WTC11 (cell line): Measurements from ENCODE around the gene PIPOX. TPM values are rescaled to one million over a fixed set of nuclear protein-coding genes. Genes with fewer than 3 reads are reported as not detected.

Experiments
- ATAC-seq: fragments of 200-7000 bp; cut with Tn5 transposase; 2 replicates; pipeline ENCODE4 v1.10.0; 2021; ENCODE audit warnings: mild to moderate bottlenecking, moderate library complexity
- CTCF ChIA-PET: fragments of 300-600 bp; sonication (Branson Sonifier 250); formaldehyde crosslinking; loops from one replicate; lab custom pipeline; 2021; ENCODE audit warnings: antibody characterized with exemption; lab: Charles Lee
- POLR2A ChIA-PET: fragments of 350-600 bp; sonication (Branson Sonifier 250); formaldehyde crosslinking; loops from one replicate; lab custom pipeline; 2021; ENCODE audit warnings: antibody characterized with exemption; lab: Charles Lee
- DNase-seq: peaks from one replicate; pipeline ENCODE4 v3.0.0; 2021; ENCODE audit warnings: low spot score
- H3K27ac Mint-ChIP-seq: 2 replicates; pipeline ENCODE4 v1.8.0; 2021; ENCODE audit warnings: mixed read lengths
- H3K27me3 Mint-ChIP-seq: 2 replicates; pipeline ENCODE4 v1.8.0; 2021; ENCODE audit warnings: low read depth, mild to moderate bottlenecking, moderate library complexity, mixed read lengths
- H3K36me3 Mint-ChIP-seq: 2 replicates; pipeline ENCODE4 v1.8.0; 2021; ENCODE audit warnings: mixed read lengths
- H3K4me1 Mint-ChIP-seq: 2 replicates; pipeline ENCODE4 v1.8.0; 2022; ENCODE audit warnings: mixed read lengths
- H3K4me3 Mint-ChIP-seq: 2 replicates; pipeline ENCODE4 v1.8.0; 2021; ENCODE audit warnings: mild to moderate bottlenecking, moderate library complexity, mixed read lengths
- H3K9me3 Mint-ChIP-seq: 2 replicates; pipeline ENCODE4 v1.8.0; 2021; ENCODE audit warnings: mixed read lengths
- CBFB ChIP-seq: sonication (generic); formaldehyde crosslinking; IDR thresholded peaks from 2 replicates; pipeline ENCODE4 v1.8.1; 2022; ENCODE audit warnings: mild to moderate bottlenecking, low read depth, missing genetic modification reagents
- ELF4 ChIP-seq: sonication (generic); formaldehyde crosslinking; IDR thresholded peaks from 2 replicates; pipeline ENCODE4 v1.8.1; 2022; ENCODE audit warnings: low read depth, mild to moderate bottlenecking, moderate library complexity, missing genetic modification reagents
- ESRRA ChIP-seq: sonication (generic); formaldehyde crosslinking; IDR thresholded peaks from 2 replicates; pipeline ENCODE4 v1.8.1; 2022; ENCODE audit warnings: mild to moderate bottlenecking, missing genetic modification reagents, borderline replicate concordance
- FOXP1 ChIP-seq: sonication (generic); formaldehyde crosslinking; IDR thresholded peaks from 2 replicates; pipeline ENCODE4 v1.8.0; 2022; ENCODE audit warnings: missing genetic modification reagents, mild to moderate bottlenecking, moderate library complexity, borderline replicate concordance
- GRHL2 ChIP-seq: fragments of 250-450 bp; sonication (Bioruptor Pico); IDR thresholded peaks from 2 replicates; pipeline ENCODE4 v1.8.0; 2022; ENCODE audit warnings: mild to moderate bottlenecking, moderate library complexity; ENCODE audit not compliant: insufficient replicate concordance, severe bottlenecking
- MXD4 ChIP-seq: fragments of 250-450 bp; sonication (Bioruptor Pico); IDR thresholded peaks from 2 replicates; pipeline ENCODE4 v1.8.0; 2021; ENCODE audit warnings: mild to moderate bottlenecking, moderate library complexity, borderline replicate concordance
- OVOL2 ChIP-seq: fragments of 250-450 bp; sonication (Bioruptor Pico); IDR thresholded peaks from 2 replicates; pipeline ENCODE4 v1.9.0; 2021; ENCODE audit warnings: mild to moderate bottlenecking, borderline replicate concordance
- TEAD1 ChIP-seq: sonication (generic); formaldehyde crosslinking; IDR thresholded peaks from 2 replicates; pipeline ENCODE4 v1.8.0; 2022; ENCODE audit warnings: mild to moderate bottlenecking, missing genetic modification reagents
- TP53 ChIP-seq: sonication (generic); formaldehyde crosslinking; IDR thresholded peaks from 2 replicates; pipeline ENCODE4 v1.8.1; 2023; ENCODE audit warnings: mild to moderate bottlenecking, missing genetic modification reagents
- ZNF232 ChIP-seq: sonication (generic); formaldehyde crosslinking; IDR thresholded peaks from 2 replicates; pipeline ENCODE4 v1.8.0; 2022; ENCODE audit warnings: mild to moderate bottlenecking, missing genetic modification reagents
- total RNA-seq: library from RNA; stranded (reverse); gene quantifications from 3 replicates; pipeline ENCODE4 v1.2.3, GENCODE V29; 2021
- TF ChIP-seq, protein P1 (sequence below): fragments of 250-450 bp; sonication (Bioruptor Pico); IDR thresholded peaks from 2 replicates; pipeline ENCODE4 v1.9.0; 2021; ENCODE audit warnings: mild to moderate bottlenecking
- TF ChIP-seq, protein P2 (sequence below): sonication (generic); formaldehyde crosslinking; IDR thresholded peaks from 2 replicates; pipeline ENCODE4 v1.8.1; 2022; ENCODE audit warnings: low read depth, missing genetic modification reagents, borderline replicate concordance
- TF ChIP-seq, protein P3 (sequence below): fragments of 250-450 bp; sonication (Bioruptor Pico); IDR thresholded peaks from 2 replicates; pipeline ENCODE4 v1.9.0; 2021; ENCODE audit warnings: moderate library complexity, mild to moderate bottlenecking, inconsistent platforms, borderline replicate concordance
- TF ChIP-seq, protein P4 (sequence below): sonication (generic); formaldehyde crosslinking; IDR thresholded peaks from 2 replicates; pipeline ENCODE4 v1.8.0; 2023; ENCODE audit warnings: missing genetic modification reagents, mild to moderate bottlenecking, borderline replicate concordance
- TF ChIP-seq, protein P5 (sequence below): sonication (generic); formaldehyde crosslinking; IDR thresholded peaks from 2 replicates; pipeline ENCODE4 v1.8.1; 2023; ENCODE audit warnings: mild to moderate bottlenecking, missing genetic modification reagents, borderline replicate concordance
- TF ChIP-seq, protein P6 (sequence below): sonication (generic); formaldehyde crosslinking; conservative IDR thresholded peaks from 2 replicates; pipeline ENCODE4 v1.8.1; 2022; ENCODE audit warnings: mild to moderate bottlenecking, missing genetic modification reagents

PIPOX gene
- total RNA-seq, 1 experiment from 2014 or later = 34.2 TPM

DNA sequence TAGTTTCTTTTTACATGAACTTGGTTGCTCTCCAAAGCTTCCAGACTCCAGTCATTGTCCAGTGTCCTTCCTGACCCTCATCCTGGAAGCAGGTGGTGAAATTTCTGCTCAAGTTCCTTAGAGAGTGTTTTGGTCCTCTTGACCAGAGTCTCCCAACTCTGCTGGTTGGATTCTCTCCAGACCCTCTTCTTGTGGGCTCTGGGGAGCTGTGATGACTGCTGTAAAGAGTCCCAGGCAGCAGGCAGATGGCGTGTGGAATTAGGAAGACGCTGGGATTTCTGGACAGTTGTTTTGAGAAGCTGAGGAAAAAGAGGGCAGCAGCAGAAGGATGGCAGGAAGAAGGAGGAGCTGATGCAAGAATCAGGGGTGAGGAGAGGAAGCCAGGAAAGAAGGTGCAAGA is 35.5 kb upstream of the PIPOX start (continued):
- TF ChIP-seq ESRRA (no peak), FOXP1 (CRISPR knock-in tag) (no peak), OVOL2 (CRISPR knock-in tag) (no peak), ELF4 (CRISPR knock-in tag) (no peak), TEAD1 (CRISPR knock-in tag) (no peak), CBFB (CRISPR knock-in tag) (no peak), MXD4 (CRISPR knock-in tag) (no peak)
- TF ChIP-seq, protein P1, sequence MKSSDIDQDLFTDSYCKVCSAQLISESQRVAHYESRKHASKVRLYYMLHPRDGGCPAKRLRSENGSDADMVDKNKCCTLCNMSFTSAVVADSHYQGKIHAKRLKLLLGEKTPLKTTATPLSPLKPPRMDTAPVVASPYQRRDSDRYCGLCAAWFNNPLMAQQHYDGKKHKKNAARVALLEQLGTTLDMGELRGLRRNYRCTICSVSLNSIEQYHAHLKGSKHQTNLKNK (CRISPR knock-in tag) = no peak
- TF ChIP-seq, protein P2, sequence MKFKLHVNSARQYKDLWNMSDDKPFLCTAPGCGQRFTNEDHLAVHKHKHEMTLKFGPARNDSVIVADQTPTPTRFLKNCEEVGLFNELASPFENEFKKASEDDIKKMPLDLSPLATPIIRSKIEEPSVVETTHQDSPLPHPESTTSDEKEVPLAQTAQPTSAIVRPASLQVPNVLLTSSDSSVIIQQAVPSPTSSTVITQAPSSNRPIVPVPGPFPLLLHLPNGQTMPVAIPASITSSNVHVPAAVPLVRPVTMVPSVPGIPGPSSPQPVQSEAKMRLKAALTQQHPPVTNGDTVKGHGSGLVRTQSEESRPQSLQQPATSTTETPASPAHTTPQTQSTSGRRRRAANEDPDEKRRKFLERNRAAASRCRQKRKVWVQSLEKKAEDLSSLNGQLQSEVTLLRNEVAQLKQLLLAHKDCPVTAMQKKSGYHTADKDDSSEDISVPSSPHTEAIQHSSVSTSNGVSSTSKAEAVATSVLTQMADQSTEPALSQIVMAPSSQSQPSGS (CRISPR knock-in tag) = no peak
- TF ChIP-seq, protein P3, sequence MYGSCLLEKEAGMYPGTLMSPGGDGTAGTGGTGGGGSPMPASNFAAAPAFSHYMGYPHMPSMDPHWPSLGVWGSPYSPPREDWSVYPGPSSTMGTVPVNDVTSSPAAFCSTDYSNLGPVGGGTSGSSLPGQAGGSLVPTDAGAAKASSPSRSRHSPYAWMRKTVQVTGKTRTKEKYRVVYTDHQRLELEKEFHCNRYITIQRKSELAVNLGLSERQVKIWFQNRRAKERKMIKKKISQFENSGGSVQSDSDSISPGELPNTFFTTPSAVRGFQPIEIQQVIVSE = no peak
- TF ChIP-seq, protein P4, sequence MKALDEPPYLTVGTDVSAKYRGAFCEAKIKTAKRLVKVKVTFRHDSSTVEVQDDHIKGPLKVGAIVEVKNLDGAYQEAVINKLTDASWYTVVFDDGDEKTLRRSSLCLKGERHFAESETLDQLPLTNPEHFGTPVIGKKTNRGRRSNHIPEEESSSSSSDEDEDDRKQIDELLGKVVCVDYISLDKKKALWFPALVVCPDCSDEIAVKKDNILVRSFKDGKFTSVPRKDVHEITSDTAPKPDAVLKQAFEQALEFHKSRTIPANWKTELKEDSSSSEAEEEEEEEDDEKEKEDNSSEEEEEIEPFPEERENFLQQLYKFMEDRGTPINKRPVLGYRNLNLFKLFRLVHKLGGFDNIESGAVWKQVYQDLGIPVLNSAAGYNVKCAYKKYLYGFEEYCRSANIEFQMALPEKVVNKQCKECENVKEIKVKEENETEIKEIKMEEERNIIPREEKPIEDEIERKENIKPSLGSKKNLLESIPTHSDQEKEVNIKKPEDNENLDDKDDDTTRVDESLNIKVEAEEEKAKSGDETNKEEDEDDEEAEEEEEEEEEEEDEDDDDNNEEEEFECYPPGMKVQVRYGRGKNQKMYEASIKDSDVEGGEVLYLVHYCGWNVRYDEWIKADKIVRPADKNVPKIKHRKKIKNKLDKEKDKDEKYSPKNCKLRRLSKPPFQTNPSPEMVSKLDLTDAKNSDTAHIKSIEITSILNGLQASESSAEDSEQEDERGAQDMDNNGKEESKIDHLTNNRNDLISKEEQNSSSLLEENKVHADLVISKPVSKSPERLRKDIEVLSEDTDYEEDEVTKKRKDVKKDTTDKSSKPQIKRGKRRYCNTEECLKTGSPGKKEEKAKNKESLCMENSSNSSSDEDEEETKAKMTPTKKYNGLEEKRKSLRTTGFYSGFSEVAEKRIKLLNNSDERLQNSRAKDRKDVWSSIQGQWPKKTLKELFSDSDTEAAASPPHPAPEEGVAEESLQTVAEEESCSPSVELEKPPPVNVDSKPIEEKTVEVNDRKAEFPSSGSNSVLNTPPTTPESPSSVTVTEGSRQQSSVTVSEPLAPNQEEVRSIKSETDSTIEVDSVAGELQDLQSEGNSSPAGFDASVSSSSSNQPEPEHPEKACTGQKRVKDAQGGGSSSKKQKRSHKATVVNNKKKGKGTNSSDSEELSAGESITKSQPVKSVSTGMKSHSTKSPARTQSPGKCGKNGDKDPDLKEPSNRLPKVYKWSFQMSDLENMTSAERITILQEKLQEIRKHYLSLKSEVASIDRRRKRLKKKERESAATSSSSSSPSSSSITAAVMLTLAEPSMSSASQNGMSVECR (CRISPR knock-in tag) = no peak

DNA sequence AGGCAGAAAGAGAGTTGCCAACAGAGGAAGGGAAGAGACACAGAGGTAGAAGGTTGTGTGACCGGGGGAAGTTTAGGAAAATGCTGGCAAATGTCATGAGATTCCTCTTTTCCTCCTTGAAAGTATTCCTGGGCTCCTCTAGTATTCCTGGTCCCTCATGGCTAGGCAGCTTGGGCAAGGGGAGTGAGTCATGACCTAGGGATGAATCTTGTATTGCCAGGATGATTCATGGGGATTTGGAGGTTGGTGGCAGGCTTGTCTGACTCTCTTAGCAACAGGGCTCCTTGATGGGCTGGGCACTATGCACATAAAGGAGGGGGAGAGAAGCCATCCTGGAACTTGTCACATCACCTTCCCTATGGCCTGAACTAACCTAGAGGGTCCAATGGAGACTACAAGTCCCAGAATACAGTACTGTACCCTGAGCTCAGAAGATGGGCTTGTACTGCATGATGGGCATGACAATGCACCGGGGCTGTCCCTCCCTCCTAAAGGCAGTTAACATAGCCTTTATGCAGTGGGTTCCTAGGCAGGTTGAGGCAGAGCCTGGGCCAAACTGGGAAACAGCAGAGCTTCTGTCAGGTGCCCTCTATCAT is 35.0 kb upstream of the PIPOX start:
- ATAC-seq (peak; percentile 36), DNase-seq (no peak)
- POLR2A ChIA-PET = interaction anchor here (0.9 to 1.5 kb wide), 3 partner anchors 9 to 56 kb away, joined by 3 read pairs; partner anchors contain the start of gene PHF12
- Mint-ChIP-seq H3K9me3 (no peaks in the 10 kb centered on the region), H3K4me3 (no peak overlapping the region), H3K27me3 (peaks cover 47% of the 10 kb centered on the region), H3K27ac (no peak overlapping the region), H3K4me1 (peaks cover 66% of the 10 kb centered on the region), H3K36me3 (no peaks in the 10 kb centered on the region)
- TF ChIP-seq ZNF232 (CRISPR knock-in tag) = no peak
- no peak for TF ChIP-seq TP53 (CRISPR knock-in tag)
- TF ChIP-seq, protein P2 (CRISPR knock-in tag) = no peak
- TF ChIP-seq, protein P5, sequence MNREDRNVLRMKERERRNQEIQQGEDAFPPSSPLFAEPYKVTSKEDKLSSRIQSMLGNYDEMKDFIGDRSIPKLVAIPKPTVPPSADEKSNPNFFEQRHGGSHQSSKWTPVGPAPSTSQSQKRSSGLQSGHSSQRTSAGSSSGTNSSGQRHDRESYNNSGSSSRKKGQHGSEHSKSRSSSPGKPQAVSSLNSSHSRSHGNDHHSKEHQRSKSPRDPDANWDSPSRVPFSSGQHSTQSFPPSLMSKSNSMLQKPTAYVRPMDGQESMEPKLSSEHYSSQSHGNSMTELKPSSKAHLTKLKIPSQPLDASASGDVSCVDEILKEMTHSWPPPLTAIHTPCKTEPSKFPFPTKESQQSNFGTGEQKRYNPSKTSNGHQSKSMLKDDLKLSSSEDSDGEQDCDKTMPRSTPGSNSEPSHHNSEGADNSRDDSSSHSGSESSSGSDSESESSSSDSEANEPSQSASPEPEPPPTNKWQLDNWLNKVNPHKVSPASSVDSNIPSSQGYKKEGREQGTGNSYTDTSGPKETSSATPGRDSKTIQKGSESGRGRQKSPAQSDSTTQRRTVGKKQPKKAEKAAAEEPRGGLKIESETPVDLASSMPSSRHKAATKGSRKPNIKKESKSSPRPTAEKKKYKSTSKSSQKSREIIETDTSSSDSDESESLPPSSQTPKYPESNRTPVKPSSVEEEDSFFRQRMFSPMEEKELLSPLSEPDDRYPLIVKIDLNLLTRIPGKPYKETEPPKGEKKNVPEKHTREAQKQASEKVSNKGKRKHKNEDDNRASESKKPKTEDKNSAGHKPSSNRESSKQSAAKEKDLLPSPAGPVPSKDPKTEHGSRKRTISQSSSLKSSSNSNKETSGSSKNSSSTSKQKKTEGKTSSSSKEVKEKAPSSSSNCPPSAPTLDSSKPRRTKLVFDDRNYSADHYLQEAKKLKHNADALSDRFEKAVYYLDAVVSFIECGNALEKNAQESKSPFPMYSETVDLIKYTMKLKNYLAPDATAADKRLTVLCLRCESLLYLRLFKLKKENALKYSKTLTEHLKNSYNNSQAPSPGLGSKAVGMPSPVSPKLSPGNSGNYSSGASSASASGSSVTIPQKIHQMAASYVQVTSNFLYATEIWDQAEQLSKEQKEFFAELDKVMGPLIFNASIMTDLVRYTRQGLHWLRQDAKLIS (CRISPR knock-in tag) = no peak
- no peak for TF ChIP-seq GRHL2
- TF ChIP-seq, protein P6, sequence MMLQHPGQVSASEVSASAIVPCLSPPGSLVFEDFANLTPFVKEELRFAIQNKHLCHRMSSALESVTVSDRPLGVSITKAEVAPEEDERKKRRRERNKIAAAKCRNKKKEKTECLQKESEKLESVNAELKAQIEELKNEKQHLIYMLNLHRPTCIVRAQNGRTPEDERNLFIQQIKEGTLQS = no peak
- CTCF ChIA-PET = interaction anchor here (1.0 to 17.6 kb wide), 6 partner anchors 12 to 257 kb away, joined by 3 to 228 read pairs (median 4); no protein-coding TSS in a partner anchor
